ENCODE measurements around the gene MILR1.

Gene MILR1

DNA sequence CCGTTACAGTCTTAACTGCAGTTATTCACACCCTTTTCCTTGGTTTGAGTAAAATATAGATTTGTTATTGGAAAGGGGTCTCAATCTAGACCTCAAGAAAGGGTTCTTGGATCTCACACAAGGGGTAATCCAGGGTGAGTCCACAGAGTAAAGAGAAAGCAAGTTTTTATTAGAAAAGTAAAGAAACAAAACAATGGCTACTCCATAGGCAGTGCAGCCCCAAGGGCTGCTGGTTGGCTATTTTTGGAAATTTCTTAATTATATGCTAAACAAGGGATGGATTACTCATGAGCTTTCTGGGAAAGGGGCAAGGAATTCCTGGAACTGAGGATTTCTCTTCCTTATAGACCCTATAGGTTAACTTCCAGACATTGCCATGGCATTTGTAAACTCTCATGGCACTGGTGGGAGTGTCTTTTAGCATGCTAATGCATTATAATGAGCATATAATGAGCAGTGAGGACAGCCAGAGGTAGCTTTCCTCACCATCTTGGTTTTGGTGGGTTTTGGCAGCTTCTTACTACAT, 24.5 kb upstream of the MILR1 start:
- H3K27me3 ChIP-seq (ENCODE audit: low read length) = no peaks in the 10 kb centered on the region
- no peaks in the 10 kb centered on the region; the same call in 1 of the 2 replicates for H3K9me3 ChIP-seq (ENCODE audit: insufficient read depth, low read length)
- H3F3A ChIP-seq (ENCODE audit: insufficient read depth) = no peaks in the 10 kb centered on the region
- H3K4me2 ChIP-seq (ENCODE audit: low read depth, low read length, poor library complexity, severe bottlenecking) = no peak overlapping the region
- H3K36me3 ChIP-seq (ENCODE audit: low read length) = no peaks in the 10 kb centered on the region
- no peak overlapping the region for H3K9ac ChIP-seq (ENCODE audit: low read length)
- no peak overlapping the region for H3K4me3 ChIP-seq (ENCODE audit: insufficient read depth, low read length, poor library complexity, severe bottlenecking)
- no peaks in the 10 kb centered on the region for H3K9me2 ChIP-seq (replicated peaks; ENCODE audit: insufficient read depth, low read length)
- H4K20me1 ChIP-seq (ENCODE audit: low read depth, low read length) = no peaks in the 10 kb centered on the region
- TF ChIP-seq EZH2phosphoT487 (conservative IDR thresholded peaks at IDR 0.05; ENCODE audit: low read length) = no peak
- TF ChIP-seq, protein P1, sequence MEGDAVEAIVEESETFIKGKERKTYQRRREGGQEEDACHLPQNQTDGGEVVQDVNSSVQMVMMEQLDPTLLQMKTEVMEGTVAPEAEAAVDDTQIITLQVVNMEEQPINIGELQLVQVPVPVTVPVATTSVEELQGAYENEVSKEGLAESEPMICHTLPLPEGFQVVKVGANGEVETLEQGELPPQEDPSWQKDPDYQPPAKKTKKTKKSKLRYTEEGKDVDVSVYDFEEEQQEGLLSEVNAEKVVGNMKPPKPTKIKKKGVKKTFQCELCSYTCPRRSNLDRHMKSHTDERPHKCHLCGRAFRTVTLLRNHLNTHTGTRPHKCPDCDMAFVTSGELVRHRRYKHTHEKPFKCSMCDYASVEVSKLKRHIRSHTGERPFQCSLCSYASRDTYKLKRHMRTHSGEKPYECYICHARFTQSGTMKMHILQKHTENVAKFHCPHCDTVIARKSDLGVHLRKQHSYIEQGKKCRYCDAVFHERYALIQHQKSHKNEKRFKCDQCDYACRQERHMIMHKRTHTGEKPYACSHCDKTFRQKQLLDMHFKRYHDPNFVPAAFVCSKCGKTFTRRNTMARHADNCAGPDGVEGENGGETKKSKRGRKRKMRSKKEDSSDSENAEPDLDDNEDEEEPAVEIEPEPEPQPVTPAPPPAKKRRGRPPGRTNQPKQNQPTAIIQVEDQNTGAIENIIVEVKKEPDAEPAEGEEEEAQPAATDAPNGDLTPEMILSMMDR (IDR thresholded peaks at IDR 0.05; ENCODE audit: insufficient read depth, low read length, poor library complexity, severe bottlenecking) = no peak
- H3K79me2 ChIP-seq (ENCODE audit: insufficient read depth, low read length) = no peaks in the 10 kb centered on the region
- no peak overlapping the region for H2AFZ ChIP-seq (ENCODE audit: low read depth, low read length, severe bottlenecking)
- no peak overlapping the region for H3K27ac ChIP-seq (ENCODE audit: low read depth, low read length)

DNA sequence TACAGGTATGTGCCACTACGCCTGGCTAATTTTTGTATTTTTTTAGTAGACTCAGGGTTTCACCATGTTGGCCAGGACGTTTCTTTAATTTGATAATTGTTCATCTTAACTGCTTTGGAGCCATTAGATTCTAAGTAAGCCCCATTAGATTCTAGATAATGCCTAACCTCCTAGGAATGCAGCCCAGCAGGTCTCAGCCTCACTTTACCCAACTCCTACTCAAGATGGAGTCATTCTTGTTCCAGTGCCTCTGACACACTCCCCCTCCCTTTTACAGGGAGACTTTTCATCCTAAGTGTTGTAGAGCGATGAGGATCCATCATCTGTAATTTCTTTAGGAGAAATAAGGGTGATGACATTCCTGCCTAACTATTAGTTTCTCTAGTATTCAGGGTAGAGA, 23.7 kb upstream of the MILR1 start:
- Histone ChIP-seq H3K27me3 (ENCODE audit: low read length) (no peaks in the 10 kb centered on the region), H3K36me3 (ENCODE audit: low read length) (no peaks in the 10 kb centered on the region), H4K20me1 (ENCODE audit: low read depth, low read length) (no peaks in the 10 kb centered on the region), H3K27ac (ENCODE audit: low read depth, low read length) (no peak overlapping the region), H3K79me2 (ENCODE audit: insufficient read depth, low read length) (no peaks in the 10 kb centered on the region), H3F3A (ENCODE audit: insufficient read depth) (no peaks in the 10 kb centered on the region), H3K9me3 (ENCODE audit: insufficient read depth, low read length) (no peaks in the 10 kb centered on the region; the same call in 1 of the 2 replicates), H3K9ac (ENCODE audit: low read length) (no peak overlapping the region), H3K4me3 (ENCODE audit: insufficient read depth, low read length, poor library complexity, severe bottlenecking) (no peak overlapping the region), H2AFZ (ENCODE audit: low read depth, low read length, severe bottlenecking) (no peak overlapping the region), H3K4me2 (ENCODE audit: low read depth, low read length, poor library complexity, severe bottlenecking) (no peak overlapping the region), H3K9me2 (replicated peaks; ENCODE audit: insufficient read depth, low read length) (no peaks in the 10 kb centered on the region)
- TF ChIP-seq, protein P1 (IDR thresholded peaks at IDR 0.05; ENCODE audit: insufficient read depth, low read length, poor library complexity, severe bottlenecking) = no peak
- TF ChIP-seq EZH2phosphoT487 (conservative IDR thresholded peaks at IDR 0.05; ENCODE audit: low read length) = no peak

DNA sequence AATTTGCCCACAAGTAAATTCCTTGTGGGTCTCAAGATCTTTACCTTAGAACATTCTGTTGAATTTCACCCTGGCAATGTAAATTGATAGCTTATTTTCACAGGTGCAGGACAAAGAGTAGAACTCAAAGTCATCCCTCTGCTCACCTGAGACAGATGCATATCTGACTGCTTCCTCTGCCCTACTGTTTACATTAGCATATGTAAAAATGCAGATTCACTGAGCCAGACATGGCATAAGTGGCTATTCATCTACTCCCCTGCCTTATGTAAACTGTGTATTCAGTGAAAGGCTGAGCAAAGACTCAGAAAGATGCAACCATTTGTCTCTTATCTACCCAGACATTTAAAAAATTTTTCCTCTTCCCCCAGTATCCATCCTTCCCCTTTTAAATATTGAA, 22.3 kb upstream of the MILR1 start:
- H3K27ac ChIP-seq (ENCODE audit: low read depth, low read length) = no peak overlapping the region
- H3K4me2 ChIP-seq (ENCODE audit: low read depth, low read length, poor library complexity, severe bottlenecking) = no peak overlapping the region
- no peaks in the 10 kb centered on the region; the same call in 1 of the 2 replicates for H3K9me3 ChIP-seq (ENCODE audit: insufficient read depth, low read length)
- no peaks in the 10 kb centered on the region for H3K27me3 ChIP-seq (ENCODE audit: low read length)
- no peak overlapping the region for H3K4me3 ChIP-seq (ENCODE audit: insufficient read depth, low read length, poor library complexity, severe bottlenecking)
- H4K20me1 ChIP-seq (ENCODE audit: low read depth, low read length) = no peaks in the 10 kb centered on the region
- no peak overlapping the region for H2AFZ ChIP-seq (ENCODE audit: low read depth, low read length, severe bottlenecking)
- no peaks in the 10 kb centered on the region for H3K9me2 ChIP-seq (replicated peaks; ENCODE audit: insufficient read depth, low read length)
- TF ChIP-seq, protein P1 (IDR thresholded peaks at IDR 0.05; ENCODE audit: insufficient read depth, low read length, poor library complexity, severe bottlenecking) = no peak
- no peak for TF ChIP-seq EZH2phosphoT487 (conservative IDR thresholded peaks at IDR 0.05; ENCODE audit: low read length)
- no peak overlapping the region for H3K9ac ChIP-seq (ENCODE audit: low read length)
- no peaks in the 10 kb centered on the region for H3K36me3 ChIP-seq (ENCODE audit: low read length)
- H3F3A ChIP-seq (ENCODE audit: insufficient read depth) = no peaks in the 10 kb centered on the region
- no peaks in the 10 kb centered on the region for H3K79me2 ChIP-seq (ENCODE audit: insufficient read depth, low read length)

All from SU-DHL-6 (cell line).